ENCODE data around the gene GRIFIN.
"Not testable (repeated sequence)": the region's sequence is repeated elsewhere in the genome, so short reads cannot be mapped to it uniquely, and the experiment has no call there.

GRIFIN gene

DNA sequence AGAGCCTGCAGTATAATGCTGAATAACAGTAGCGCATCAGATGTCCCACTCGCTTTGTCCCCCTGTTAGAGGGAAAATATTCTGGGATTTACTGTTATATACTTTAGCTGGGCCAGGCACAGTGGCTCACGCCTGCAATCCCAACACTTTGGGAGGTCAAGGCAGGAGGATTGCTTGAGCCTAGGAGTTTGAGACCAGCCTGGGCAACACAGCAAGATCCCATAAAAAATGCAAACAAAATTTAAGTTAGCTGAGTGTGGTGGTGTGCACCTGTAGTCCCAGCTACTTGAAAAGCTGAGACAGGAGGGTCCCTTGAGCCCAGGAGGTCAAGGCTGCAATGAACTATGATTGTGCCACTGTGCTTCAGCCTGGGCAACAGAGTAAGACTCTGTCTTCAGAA is 22.3 kb downstream of the GRIFIN start:
- DNase-seq (ENCODE audit: low read depth): not testable (repeated sequence)

GRCh38 chr7:2452643-2453270 is 23.4 kb downstream of the GRIFIN start:
- DNase-seq (ENCODE audit: low read depth): no peak

GRCh38 chr7:2452074-2452507 is 24.1 kb downstream of the GRIFIN start:
- DNase-seq (ENCODE audit: low read depth): no peak

DNA sequence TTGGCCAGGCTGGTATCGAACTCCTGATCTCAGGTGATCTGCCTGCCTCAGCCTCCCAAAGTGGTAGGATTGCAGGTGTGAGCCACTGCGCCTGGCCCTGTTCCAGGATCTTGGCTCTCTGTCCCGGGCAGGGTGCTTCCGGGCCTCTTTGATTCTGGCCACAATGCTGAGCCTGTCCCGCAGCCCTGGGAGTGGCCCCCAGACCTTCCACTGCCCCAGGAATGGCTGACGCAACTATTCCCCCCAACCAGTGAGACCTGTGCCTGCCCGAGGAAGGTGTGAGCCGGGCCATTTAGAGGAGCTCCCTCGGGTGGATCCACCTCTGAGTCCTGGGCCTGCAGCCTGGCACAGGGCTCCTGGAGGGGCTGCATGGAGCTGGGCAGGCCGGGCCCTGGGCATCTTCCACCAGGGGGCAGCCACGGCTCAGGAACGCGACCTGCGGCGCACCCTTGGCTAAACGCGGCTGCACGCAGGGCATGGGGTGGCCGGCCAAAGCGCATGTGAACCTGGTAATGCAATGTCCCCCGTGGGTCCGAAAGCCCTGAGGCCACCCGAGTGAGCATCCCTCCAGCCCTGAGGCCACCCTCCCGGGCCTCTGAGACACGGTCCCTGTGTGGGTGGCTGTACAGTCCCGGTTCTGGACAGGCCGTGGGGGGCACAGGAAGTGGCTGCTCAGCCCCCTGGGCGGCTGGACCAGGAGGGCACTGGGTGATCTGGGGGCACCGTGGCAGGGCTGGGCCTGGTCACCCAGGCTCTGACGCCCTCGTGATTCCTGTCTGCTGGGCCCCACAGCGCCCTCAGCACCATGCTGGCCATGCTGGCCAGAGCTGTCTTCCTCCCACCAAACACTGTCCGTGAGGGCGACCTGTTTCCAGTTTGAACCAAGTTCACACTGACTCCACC is 24.8 kb downstream of the GRIFIN start:
- DNase-seq (ENCODE audit: low read depth): peak; percentile 25

GRCh38 chr7:2450198-2451107 is 25.7 kb downstream of the GRIFIN start:
- no peak for DNase-seq (ENCODE audit: low read depth)

- no peak for DNase-seq (ENCODE audit: low read depth)
Observed at GRCh38 chr7:2446676-2447075, 29.5 kb downstream of the GRIFIN start.

DNA sequence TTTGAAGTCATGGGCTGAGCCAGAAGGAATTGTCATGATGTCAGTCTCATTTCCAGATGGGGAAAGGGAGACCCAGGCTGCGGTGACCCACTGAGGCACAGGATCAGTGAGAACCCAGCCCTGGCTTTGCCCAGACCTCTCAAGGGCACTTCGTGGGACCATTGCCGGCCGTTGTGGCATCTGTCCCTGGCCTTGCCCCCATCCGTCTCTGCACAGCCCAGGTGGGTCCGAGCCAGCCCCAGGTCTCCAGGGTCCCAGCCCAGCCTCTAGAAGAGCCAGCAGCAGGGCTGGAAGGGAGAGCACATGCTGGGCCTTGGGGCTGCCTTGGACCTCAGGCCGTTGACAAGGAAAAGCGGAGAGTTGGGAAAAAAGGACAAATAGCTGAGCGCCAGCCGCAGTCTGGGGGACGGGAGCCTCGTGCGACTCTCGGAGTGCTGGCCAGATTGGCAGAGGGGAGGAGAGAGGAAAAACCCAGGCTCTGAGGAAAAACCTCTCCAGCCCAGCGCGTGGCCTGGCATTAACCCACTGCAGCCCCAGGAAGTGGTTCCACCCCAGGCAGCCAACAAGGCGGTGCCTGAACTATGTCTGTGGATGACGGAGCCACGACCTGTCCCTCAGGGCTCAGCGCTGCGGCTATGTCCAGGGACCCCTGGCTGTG is 30.2 kb downstream of the GRIFIN start:
- no peak for DNase-seq (ENCODE audit: low read depth)

GRCh38 chr7:2445047-2445446 is 31.2 kb downstream of the GRIFIN start:
- DNase-seq (ENCODE audit: low read depth): no peak

DNA sequence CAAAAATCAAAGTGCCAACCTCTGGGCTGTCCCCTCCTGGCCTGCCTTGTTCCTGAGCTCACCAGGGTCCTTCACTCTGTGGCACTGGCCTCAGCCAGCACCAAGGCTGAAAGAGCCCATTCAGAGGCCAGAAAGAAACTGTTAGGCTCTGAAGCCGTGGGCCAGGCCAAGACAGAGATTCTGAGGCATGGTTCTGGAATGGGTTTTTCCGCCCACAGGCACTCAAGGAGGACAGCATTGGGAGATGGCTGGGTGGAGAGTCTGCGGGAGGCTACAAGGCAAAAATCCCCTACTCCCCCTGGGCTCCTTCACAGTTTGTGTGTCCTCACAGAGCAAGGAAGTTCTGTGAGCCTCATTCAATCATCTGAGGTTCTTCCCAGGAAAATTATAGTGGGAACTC is 31.7 kb downstream of the GRIFIN start:
- DNase-seq (ENCODE audit: low read depth): no peak

DNA sequence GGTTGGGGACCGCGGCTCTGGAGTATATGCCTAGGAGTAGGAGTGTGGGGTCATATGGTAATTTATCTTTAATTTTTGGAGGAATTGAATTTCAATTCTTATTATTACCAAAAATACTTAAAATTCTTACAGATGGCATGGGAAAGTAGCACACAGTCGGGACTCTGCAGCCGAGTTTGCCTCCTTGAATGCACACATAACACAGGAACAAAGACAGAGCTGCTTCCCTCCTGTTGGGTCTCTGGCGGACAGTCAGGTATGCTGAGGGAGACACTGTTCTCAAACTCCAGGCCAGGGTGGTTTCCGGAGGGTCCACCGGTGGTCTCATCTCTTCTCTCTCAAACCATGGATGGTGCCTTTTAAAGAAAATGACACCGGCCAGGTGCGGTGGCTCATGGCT is 32.7 kb downstream of the GRIFIN start:
- no peak for DNase-seq (ENCODE audit: low read depth)

GRCh38 chr7:2441430-2442058 is 34.7 kb downstream of the GRIFIN start:
- DNase-seq (ENCODE audit: low read depth): no peak

- no peak for DNase-seq (ENCODE audit: low read depth)
Observed at GRCh38 chr7:2440608-2441245, 35.5 kb downstream of the GRIFIN start.

DNA sequence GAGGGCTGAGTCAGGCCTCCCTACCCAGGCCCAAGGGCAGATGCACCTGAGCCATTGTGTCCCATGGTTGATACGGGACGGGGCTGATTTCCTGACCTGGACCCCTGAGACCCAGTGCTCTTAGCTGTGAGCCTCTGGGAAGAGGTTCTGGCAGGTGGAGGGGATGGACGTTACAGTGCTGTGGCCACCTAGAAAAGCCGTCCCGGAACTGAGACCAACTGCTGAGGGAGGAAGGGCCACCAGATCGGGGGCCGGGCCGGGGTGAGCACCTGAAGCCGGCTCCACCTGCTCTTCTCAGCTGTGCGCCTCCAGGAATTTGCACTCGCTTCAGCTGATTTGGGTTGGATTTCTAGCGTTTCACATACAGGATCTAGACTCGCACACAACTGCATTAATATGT is 37.4 kb downstream of the GRIFIN start:
- DNase-seq (ENCODE audit: low read depth): no peak

- no peak for DNase-seq (ENCODE audit: low read depth)
Observed at GRCh38 chr7:2438186-2438585, 38.0 kb downstream of the GRIFIN start.

GRCh38 chr7:2437537-2438148 is 38.6 kb downstream of the GRIFIN start:
- DNase-seq (ENCODE audit: low read depth): no peak

DNA sequence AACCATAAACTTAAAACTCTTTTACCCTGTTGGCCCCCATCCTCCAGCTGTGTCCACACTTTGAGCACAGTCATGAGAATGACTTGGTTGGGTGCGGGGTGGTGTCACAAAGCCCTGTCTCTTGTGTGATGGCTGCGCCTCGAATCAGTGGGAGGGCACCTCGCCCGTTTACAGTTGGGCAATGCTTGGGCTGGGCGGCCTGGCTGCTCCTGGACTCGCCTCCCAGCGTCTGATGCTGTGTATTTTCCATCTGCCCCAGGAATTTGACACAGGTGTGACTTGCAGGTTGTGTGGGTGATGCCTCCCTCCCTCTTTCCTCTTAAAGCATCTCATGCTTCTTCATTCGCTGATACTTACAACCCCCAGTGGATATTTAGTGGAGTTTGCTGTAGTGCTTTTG is 39.1 kb downstream of the GRIFIN start:
- no peak for DNase-seq (ENCODE audit: low read depth)

GRCh38 chr7:2436341-2437104 is 39.7 kb downstream of the GRIFIN start:
- DNase-seq (ENCODE audit: low read depth): no peak

DNA sequence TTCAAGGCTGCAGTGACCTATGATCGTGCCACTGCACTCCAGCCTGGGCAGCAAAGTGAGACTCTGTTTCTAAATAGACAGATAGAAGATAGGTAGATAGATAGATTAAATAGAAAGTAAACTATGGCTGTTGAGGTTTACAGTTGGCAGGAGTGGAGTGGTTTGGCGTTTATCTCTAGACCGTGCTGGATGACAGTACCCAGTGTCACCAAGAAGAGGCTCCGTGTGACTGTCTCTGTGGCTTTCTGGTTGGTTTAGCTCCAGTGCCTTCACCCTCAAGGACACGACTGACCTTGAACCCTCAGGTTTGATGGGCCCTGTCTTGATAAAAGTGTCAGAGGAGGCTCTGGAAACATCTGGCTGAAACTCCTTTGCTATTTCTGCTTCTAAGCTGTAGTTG is 41.1 kb downstream of the GRIFIN start:
- no peak for DNase-seq (ENCODE audit: low read depth)

- no peak for DNase-seq (ENCODE audit: low read depth)
Observed at GRCh38 chr7:2433713-2434550, 42.3 kb downstream of the GRIFIN start.

Measured in HS-5 (cell line).